Right hindlimb (tissue), 1 donor: Measurements from ENCODE around the gene RIC1.
"Not testable (repeated sequence)": the region's sequence is repeated elsewhere in the genome, so short reads cannot be mapped to it uniquely, and the experiment has no call there.

ENCODE experiments used
- DNase-seq: peaks from one replicate; pipeline ENCODE4 v3.0.0-alpha.2; 2018

RIC1 gene

GRCh38 chr9:5791870-5792269 is 163.0 kb downstream of the RIC1 start:
- DNase-seq = no peak

GRCh38 chr9:5793812-5794211 is 164.9 kb downstream of the RIC1 start:
- no peak for DNase-seq

- no peak for DNase-seq
Observed at GRCh38 chr9:5796298-5796697, 167.4 kb downstream of the RIC1 start.

- no peak for DNase-seq
Observed at GRCh38 chr9:5798581-5798980, 169.7 kb downstream of the RIC1 start.

GRCh38 chr9:5799314-5799713 is 170.4 kb downstream of the RIC1 start:
- DNase-seq = peak; percentile 32

- DNase-seq = not testable (repeated sequence)
Observed at GRCh38 chr9:5800378-5800777, 171.5 kb downstream of the RIC1 start.

- no peak for DNase-seq
Observed at GRCh38 chr9:5800969-5801738, 172.2 kb downstream of the RIC1 start.

GRCh38 chr9:5801739-5802113 is 172.8 kb downstream of the RIC1 start:
- no peak for DNase-seq

- no peak for DNase-seq
Observed at GRCh38 chr9:5805478-5805877, 176.6 kb downstream of the RIC1 start.

GRCh38 chr9:5811751-5812150 is 182.8 kb downstream of the RIC1 start:
- no peak for DNase-seq

- no peak for DNase-seq
Observed at GRCh38 chr9:5813824-5814223, 184.9 kb downstream of the RIC1 start.

- DNase-seq = no peak
Observed at GRCh38 chr9:5815461-5815860, 186.6 kb downstream of the RIC1 start.

GRCh38 chr9:5817862-5818261 is 189.0 kb downstream of the RIC1 start:
- DNase-seq = no peak

GRCh38 chr9:5818424-5819142 is 189.7 kb downstream of the RIC1 start:
- no peak for DNase-seq

- no peak for DNase-seq
Observed at GRCh38 chr9:5819174-5819573, 190.3 kb downstream of the RIC1 start.

GRCh38 chr9:5820425-5820824 is 191.5 kb downstream of the RIC1 start:
- DNase-seq = no peak

GRCh38 chr9:5825223-5825622 is 196.3 kb downstream of the RIC1 start:
- DNase-seq = no peak
